Raji (cell line): Measurements from ENCODE around the gene YKT6.

Source experiments
- POLR2A ChIP-seq: IDR thresholded peaks from 2 replicates; pipeline ENCODE4 v1.6.1; 2011; ENCODE audit warnings: low read depth, low read length, control low read depth; ENCODE audit not compliant: insufficient read depth

Gene YKT6

GRCh38 chr7:44244282-44244681 is 43.5 kb downstream of the YKT6 start:
- TF ChIP-seq POLR2A: no peak

DNA sequence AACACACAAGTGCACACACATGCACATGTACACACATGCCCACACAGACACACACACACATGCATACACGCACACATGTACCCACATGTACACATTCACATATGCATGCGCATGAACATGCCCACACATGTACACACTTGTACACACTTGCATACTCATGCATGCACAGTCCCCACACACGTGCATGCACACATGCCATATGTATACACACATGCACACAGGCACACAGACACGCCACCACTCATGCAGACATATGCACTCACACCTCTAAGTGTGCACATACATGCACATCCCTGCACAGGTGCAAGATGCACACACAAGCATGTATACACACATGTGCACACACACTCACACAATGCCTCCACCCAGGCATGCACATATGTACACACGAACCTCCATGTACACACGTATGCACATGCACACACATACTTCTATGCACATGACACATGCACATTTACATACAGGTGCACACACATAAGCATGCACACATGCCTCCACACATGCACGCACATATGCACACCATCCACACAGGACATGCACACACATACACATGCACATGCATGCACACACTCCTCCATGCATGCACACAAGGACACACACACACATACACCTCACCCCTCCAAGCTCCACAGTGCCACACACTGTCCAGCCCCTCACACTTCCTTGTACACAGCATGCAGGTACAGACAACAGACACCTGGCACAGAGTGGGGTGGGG is 45.8 kb downstream of the YKT6 start:
- no peak for TF ChIP-seq POLR2A

DNA sequence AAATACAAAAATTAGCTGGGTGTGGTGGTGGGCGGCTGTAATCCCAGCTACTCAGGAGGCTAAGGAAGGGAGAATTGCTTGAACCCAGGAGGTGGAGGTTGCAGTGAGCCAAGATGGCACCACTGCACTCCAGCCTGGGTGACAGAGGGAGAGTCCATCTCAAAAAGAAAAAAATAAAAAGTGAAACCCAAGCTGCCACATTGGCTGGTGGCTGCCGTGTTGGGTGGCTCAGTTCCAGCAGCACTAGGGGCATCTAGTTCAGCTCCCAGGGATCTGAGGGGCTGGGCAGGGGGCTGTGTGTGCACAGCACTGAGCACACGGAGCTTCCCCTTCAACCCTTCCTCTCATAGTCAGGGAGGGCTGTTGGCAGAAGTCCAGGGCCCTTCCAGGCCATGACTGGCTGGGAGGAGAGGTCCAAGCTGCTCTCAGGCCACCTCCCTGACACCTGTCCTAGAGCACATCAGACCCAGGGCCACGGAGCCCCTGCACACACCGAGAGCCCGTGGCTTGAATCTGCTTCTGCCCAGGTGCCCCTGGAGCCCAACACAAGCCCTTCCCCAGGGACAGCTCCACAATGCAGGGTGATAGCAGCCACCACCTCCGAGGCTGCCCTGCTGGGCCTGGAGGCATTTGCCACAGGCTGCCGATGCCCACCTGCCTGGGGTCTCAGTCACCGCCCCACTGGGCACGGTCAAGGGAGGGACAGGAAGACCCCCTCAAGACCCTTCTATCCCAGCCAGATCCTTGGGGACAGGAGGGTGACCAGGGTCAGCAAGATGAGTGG is 47.3 kb downstream of the YKT6 start:
- no peak for TF ChIP-seq POLR2A

- no peak for TF ChIP-seq POLR2A
These were observed 49.0 kb downstream of the YKT6 start for GRCh38 chr7:44249639-44250234.

- no peak for TF ChIP-seq POLR2A
These were observed 50.5 kb downstream of the YKT6 start for GRCh38 chr7:44251269-44251668.

GRCh38 chr7:44251881-44252280 is 51.1 kb downstream of the YKT6 start:
- TF ChIP-seq POLR2A: no peak

- TF ChIP-seq POLR2A: no peak
These were observed 55.7 kb downstream of the YKT6 start for GRCh38 chr7:44256459-44256858.

GRCh38 chr7:44257213-44257612 is 56.4 kb downstream of the YKT6 start:
- no peak for TF ChIP-seq POLR2A

- peak; percentile 29; the same call in 1 of the 2 replicates for TF ChIP-seq POLR2A
These were observed 57.0 kb downstream of the YKT6 start for GRCh38 chr7:44257618-44258422.

DNA sequence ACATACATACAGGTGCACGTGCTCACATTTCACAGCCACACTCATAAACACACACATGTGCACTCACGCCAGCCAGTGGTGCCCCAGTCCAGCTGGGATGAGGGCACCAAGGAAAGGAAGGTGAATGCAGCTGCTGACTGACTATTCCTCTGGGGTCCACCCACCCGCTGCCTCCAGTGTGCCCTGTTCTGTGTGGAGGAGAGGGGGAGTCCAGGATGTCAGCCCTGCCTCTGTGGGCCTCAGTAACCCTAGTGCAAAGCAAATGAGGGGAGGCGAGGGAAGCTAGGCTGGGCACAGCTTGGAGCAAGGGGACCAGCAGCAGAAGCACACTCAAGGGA is 57.6 kb downstream of the YKT6 start:
- TF ChIP-seq POLR2A: no peak

GRCh38 chr7:44258865-44259546 is 58.2 kb downstream of the YKT6 start:
- no peak for TF ChIP-seq POLR2A

- TF ChIP-seq POLR2A: no peak
These were observed 59.0 kb downstream of the YKT6 start for GRCh38 chr7:44259547-44260457.

DNA sequence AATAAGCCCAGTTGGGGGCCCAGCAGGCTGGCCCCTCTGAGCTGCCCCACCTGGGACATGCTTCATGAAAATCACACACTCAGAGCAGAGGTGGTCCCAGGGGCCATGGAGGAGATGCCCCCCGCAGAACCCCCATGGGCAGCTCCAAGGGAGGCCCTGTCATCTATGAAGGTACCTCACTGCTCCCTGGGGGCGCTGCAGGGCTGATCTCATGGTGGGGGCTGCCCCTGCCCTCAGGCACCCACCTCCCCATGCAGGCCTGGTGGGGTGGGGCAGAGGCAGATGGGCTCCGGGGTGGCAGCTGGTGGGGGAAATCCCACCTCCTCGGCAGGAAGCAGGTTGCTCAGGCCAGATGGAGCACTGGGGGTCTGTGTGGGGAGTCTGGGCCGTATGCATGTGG is 60.5 kb downstream of the YKT6 start:
- TF ChIP-seq POLR2A: no peak

DNA sequence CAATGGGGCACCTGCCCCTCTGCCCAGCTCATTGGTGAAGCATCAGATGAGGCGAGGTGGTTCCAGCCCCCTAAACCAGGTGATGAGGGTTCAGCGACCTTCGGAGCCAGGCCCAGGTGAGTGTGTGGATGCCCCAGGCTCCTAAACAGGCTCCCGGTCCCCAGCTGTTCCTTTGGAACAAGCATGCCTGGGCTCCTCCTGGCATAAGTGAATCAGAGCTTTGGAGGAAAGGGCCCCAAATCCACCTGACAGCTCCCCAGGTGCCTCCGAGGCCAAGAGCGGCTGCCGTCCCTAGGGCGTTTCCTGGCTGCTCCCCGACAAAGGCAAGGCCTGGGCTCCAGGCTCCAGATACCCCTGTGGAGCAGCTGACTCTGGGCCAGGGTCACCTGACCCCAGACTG is 61.3 kb downstream of the YKT6 start:
- TF ChIP-seq POLR2A: no peak
